Central memory CD4-positive, alpha-beta T cell (primary cell): ENCODE data around the gene POFUT1.
"Not testable (repeated sequence)": the region's sequence is repeated elsewhere in the genome, so short reads cannot be mapped to it uniquely, and the experiment has no call there.

Experiments used
- DNase-seq: peaks from one replicate; pipeline ENCODE4 v3.0.0; 2022
- total RNA-seq, 3 experiments: gene quantifications; one replicate each; lab custom pipeline; 2026; lab: John Stamatoyannopoulos, UW

POFUT1 gene
- 27.2 to 264 (median 46.9) reads per million in 3 experiments for total RNA-seq

- DNase-seq, result peak; percentile 88
Observed at GRCh38 chr20:32207626-32208498, at the start of gene POFUT1, which contains the start of gene PLAGL2. POFUT1 (plus strand) TSS chr20:32207880; CDS start chr20:32207942, 62 bp downstream. PLAGL2 (minus strand) TSS chr20:32207743; CDS start chr20:32202178, 5,565 bp downstream.

GRCh38 chr20:32158351-32158750 lies 49.3 kb upstream of the POFUT1 start:
- DNase-seq, result no peak

GRCh38 chr20:32158943-32159660 lies 48.6 kb upstream of the POFUT1 start:
- DNase-seq, result no peak

- DNase-seq, result no peak
Observed at GRCh38 chr20:32159766-32160221, 47.9 kb upstream of the POFUT1 start.

GRCh38 chr20:32160341-32160740 lies 47.3 kb upstream of the POFUT1 start:
- no peak for DNase-seq

- DNase-seq, result no peak
Observed at GRCh38 chr20:32162351-32162750, 45.3 kb upstream of the POFUT1 start.

- DNase-seq, result no peak
Observed at GRCh38 chr20:32163951-32164350, 43.7 kb upstream of the POFUT1 start.

- DNase-seq, result no peak
Observed at GRCh38 chr20:32164984-32165735, 42.5 kb upstream of the POFUT1 start.

- DNase-seq, result no peak
Observed at GRCh38 chr20:32165836-32166545, 41.7 kb upstream of the POFUT1 start.

GRCh38 chr20:32167552-32167951 lies 40.1 kb upstream of the POFUT1 start:
- DNase-seq, result no peak

GRCh38 chr20:32168184-32168910 lies 39.3 kb upstream of the POFUT1 start:
- no peak for DNase-seq

GRCh38 chr20:32177696-32178095 lies 30.0 kb upstream of the POFUT1 start:
- not testable (repeated sequence) for DNase-seq

- no peak for DNase-seq
Observed at GRCh38 chr20:32179515-32179914, 28.2 kb upstream of the POFUT1 start.

- DNase-seq, result no peak
Observed at GRCh38 chr20:32179934-32180333, 27.7 kb upstream of the POFUT1 start.

GRCh38 chr20:32181606-32182005 lies 26.1 kb upstream of the POFUT1 start:
- no peak for DNase-seq

GRCh38 chr20:32183947-32184635 lies 23.6 kb upstream of the POFUT1 start:
- DNase-seq, result no peak

GRCh38 chr20:32184961-32185603 lies 22.6 kb upstream of the POFUT1 start:
- no peak for DNase-seq

- no peak for DNase-seq
Observed at GRCh38 chr20:32186506-32186905, 21.2 kb upstream of the POFUT1 start.

- no peak for DNase-seq
Observed at GRCh38 chr20:32188376-32189122, 19.1 kb upstream of the POFUT1 start.

- DNase-seq, result no peak
Observed at GRCh38 chr20:32189123-32189410, 18.6 kb upstream of the POFUT1 start.
